ENCODE measurements around the gene FMN1. TPM values are rescaled to one million over a fixed set of nuclear protein-coding genes. Genes with fewer than 3 reads are reported as not detected.

FMN1 gene
- total RNA-seq, 2 experiments from 2014 or later, result not detected

DNA sequence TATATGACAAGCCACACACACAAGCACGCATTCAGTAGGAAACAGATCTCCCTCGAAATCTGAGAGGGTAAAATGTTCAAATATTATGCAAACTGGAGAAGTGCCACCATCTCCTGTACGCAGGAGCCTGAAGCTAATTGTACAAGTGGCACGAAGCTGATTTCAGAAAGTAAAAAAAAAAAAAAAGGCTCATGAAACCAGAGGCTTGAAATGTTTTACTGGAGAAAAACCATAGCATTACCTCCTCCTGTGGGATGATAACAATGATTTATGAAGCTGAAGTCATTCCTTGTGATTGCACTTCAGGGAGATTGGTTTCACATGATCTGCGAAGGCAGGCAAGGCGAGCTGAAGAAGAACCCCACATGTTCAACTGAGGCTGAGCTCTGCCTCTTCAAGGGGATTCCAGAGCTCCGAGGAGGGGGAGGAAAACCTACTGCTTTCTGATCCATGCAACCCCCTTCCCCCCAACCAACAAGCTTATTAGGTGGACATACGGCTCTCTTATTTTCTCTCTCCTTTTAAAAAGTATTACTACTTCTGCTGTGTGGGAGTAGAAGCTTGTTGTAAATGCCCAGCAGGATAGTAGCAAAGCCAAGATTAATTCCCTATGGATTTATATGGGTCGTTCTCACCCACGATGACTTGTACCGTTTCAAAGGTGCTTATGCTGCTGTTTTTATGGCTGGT, 375.6 kb downstream of the FMN1 start:
- CTCF ChIA-PET, result no interaction called here
- no peaks in the 10 kb centered on the region for H3K36me3 Mint-ChIP-seq
- ATAC-seq (no peak), DNase-seq (no peak)
- no peak overlapping the region for H3K27ac Mint-ChIP-seq
- H3K9me3 Mint-ChIP-seq (ENCODE audit: low read depth), result no peaks in the 10 kb centered on the region
- H3K4me3 Mint-ChIP-seq, result no peak overlapping the region
- H3K4me1 Mint-ChIP-seq, result no peaks in the 10 kb centered on the region
- H3K27me3 Mint-ChIP-seq, result peaks cover 18% of the 10 kb centered on the region

DNA sequence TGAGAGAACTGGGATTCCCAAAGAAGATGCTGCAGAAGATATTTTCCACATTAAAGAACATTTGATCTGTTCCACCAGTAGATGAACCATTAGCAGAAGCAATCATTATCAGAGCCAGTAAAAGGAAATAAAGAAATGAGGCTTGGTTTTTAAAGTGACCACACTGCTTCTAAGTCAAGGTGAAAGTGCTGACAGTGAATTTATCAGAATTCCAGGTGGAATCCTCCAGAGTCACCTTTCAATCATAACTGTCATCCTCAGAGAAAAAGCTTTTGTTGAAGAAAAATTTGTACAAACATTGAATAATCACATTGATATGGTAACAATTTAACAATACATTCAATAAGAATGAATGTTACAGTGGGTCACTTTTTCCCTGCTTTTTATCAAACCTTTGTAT, 376.9 kb downstream of the FMN1 start:
- H3K4me3 Mint-ChIP-seq, result no peak overlapping the region
- H3K9me3 Mint-ChIP-seq (ENCODE audit: low read depth), result no peaks in the 10 kb centered on the region
- CTCF ChIA-PET, result no interaction called here
- no peak for DNase-seq
- no peaks in the 10 kb centered on the region for H3K4me1 Mint-ChIP-seq
- peaks cover 18% of the 10 kb centered on the region for H3K27me3 Mint-ChIP-seq
- H3K27ac Mint-ChIP-seq, result no peak overlapping the region
- no peaks in the 10 kb centered on the region for H3K36me3 Mint-ChIP-seq
- ATAC-seq, result no peak

DNA sequence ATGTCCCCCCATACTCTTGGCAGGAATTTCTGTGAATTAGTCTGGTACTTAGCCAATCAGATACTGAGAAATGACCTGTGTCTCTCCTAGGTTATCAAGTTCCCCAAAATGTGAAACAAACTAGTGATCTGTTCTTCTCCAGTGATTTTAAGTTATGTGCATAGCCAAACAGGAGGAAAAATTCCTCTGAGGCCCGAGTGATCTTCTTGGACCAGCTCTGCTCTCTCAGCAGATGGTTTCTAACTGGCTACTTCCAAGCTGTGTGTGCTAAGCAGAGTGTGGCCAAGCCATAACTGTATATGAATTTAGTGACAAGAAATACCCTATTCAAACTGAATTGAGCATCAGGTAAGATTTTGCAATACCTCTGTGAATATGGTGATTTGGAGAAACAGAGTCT, 387.2 kb downstream of the FMN1 start:
- DNase-seq (no peak), ATAC-seq (no peak)
- no peaks in the 10 kb centered on the region for H3K9me3 Mint-ChIP-seq (ENCODE audit: low read depth)
- H3K4me1 Mint-ChIP-seq, result peaks cover 3% of the 10 kb centered on the region
- H3K36me3 Mint-ChIP-seq, result no peaks in the 10 kb centered on the region
- CTCF ChIA-PET, result no interaction called here
- no peak overlapping the region for H3K27ac Mint-ChIP-seq
- no peak overlapping the region for H3K4me3 Mint-ChIP-seq
- H3K27me3 Mint-ChIP-seq, result peaks cover 11% of the 10 kb centered on the region

DNA sequence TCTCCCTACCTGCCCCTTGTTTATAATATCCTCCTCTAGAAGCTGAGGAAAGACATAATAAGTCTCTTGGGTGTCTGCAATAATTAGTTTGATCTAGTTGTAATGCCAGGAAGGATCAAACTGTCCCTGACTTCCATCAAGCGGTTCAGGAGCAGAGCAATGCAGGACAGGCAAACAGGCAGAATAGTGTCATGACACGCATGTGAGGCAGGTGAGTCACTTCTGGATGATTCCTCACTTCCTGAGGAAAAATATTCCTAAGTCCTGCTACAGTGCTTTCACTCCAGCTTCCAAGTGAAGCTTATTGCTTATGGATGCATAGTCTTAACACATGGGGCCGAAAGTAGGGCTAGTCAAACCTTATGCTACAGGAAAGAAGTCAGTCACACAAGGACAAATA, 390.9 kb downstream of the FMN1 start:
- Mint-ChIP-seq H3K4me1 (peaks cover 7% of the 10 kb centered on the region), H3K27ac (no peak overlapping the region), H3K9me3 (ENCODE audit: low read depth) (no peaks in the 10 kb centered on the region), H3K27me3 (peaks cover 21% of the 10 kb centered on the region), H3K4me3 (no peak overlapping the region), H3K36me3 (no peaks in the 10 kb centered on the region)
- CTCF ChIA-PET, result no interaction called here
- ATAC-seq (no peak), DNase-seq (no peak)

DNA sequence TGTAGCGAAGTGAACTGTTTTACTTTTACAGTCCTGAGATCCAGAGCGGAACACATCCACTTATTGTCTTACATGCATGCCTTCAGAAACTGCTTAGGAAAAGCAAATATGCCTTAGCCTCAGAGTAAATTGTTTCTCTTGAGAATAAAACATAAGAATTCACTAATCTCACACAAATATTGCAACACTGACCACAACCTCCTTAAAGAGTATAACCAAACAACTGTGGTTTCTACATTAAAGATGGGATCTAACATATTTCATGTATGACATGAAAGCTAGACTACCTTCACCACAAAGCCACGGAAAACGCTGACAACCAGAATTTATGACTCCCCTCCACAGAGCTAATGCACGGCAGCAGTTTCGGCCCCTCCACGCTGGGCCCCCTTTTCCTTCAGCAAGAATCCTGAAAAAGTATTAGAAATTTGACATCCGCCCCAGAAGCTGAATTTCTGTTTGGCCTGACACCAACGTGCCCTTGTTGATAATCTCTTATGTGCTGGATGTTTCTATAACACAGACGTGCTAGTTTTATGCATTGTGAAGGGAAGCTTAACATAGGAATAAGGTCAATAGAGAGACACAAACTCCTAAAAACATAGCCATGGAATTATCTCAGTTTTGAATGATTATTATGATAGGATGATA, 392.1 kb downstream of the FMN1 start:
- ATAC-seq (no peak), DNase-seq (no peak)
- Mint-ChIP-seq H3K27me3 (peaks cover 21% of the 10 kb centered on the region), H3K27ac (no peak overlapping the region), H3K4me3 (no peak overlapping the region), H3K4me1 (peaks cover 7% of the 10 kb centered on the region), H3K9me3 (ENCODE audit: low read depth) (no peaks in the 10 kb centered on the region), H3K36me3 (no peaks in the 10 kb centered on the region)
- CTCF ChIA-PET, result no interaction called here

DNA sequence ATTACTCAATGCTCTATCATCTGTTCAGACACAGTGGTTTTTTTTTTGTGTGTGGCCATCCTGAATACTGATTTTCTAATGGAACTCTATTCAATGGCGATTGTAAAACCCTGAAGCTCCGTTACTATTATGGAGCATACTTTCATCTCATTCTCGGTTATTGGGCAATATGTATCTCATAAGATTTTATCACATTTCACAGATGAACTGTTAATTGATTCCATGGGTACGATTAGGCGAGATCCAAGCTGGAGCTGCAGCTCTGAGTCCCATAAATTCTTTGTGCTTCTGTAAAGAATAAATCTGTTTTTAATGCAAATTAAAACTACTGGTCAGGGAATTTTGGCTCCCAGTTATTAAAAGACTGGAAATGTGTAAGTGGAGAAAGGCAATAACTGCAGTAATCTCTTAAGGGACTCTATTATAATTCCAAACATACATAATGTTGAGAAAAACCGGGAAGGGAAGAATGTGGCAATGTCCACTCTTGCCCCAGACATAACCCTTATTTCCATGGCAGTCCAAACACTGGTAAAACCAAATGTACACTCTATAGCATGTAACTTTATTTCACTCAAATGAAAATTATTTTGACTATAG, 394.5 kb downstream of the FMN1 start:
- H3K36me3 Mint-ChIP-seq, result no peaks in the 10 kb centered on the region
- H3K4me1 Mint-ChIP-seq, result peaks cover 7% of the 10 kb centered on the region
- peaks cover 21% of the 10 kb centered on the region for H3K27me3 Mint-ChIP-seq
- H3K27ac Mint-ChIP-seq, result no peak overlapping the region
- CTCF ChIA-PET, result no interaction called here
- no peak overlapping the region for H3K4me3 Mint-ChIP-seq
- DNase-seq (no peak), ATAC-seq (no peak)
- no peaks in the 10 kb centered on the region for H3K9me3 Mint-ChIP-seq (ENCODE audit: low read depth)

DNA sequence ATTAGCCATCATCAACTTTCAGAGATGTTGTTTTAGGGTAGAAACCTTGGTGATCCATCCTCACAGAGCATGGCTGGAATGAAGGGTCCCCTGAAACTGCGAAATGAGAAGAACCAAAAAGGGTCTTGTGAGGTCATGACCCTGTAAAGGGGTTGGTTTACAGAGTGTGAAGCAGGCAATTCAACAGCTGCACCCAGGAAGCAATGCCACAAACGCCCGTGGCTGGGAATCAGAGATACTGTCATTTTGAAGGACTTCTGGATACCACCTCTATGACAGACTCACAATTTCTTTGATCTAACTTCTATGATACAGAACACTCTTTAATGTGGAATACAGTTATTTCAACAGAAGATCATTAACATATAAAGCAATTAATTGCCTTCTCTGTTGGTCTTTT, 397.7 kb downstream of the FMN1 start:
- no peak for ATAC-seq
- Mint-ChIP-seq H3K4me3 (no peak overlapping the region), H3K36me3 (no peaks in the 10 kb centered on the region), H3K4me1 (no peaks in the 10 kb centered on the region), H3K9me3 (ENCODE audit: low read depth) (no peaks in the 10 kb centered on the region), H3K27me3 (peaks cover 20% of the 10 kb centered on the region), H3K27ac (no peak overlapping the region)
- no peak for DNase-seq
- CTCF ChIA-PET, result no interaction called here

DNA sequence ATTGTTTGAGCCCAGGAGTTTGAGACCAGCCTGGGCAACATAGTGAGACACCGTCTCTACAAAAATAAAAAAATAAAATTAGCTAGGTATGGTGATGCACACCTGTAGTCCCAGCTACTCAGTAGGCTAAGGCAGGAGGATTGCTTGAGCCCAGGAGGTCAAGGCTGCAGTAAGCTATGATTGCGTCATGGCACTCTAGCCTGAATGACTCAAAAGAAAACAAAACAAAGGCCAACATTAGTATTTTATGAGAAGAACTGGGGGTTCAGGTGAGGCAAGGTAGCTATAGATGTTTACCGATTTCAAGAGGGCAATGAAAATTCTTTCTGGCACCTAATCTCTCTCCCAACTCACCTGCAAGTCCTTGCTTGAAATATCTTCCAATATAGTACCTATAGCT, 399.5 kb downstream of the FMN1 start:
- H3K27ac Mint-ChIP-seq, result no peak overlapping the region
- H3K36me3 Mint-ChIP-seq, result no peaks in the 10 kb centered on the region
- ATAC-seq (no peak), DNase-seq (no peak)
- peaks cover 17% of the 10 kb centered on the region for H3K27me3 Mint-ChIP-seq
- CTCF ChIA-PET, result no interaction called here
- H3K4me1 Mint-ChIP-seq, result no peaks in the 10 kb centered on the region
- H3K4me3 Mint-ChIP-seq, result no peak overlapping the region
- H3K9me3 Mint-ChIP-seq (ENCODE audit: low read depth), result no peaks in the 10 kb centered on the region

DNA sequence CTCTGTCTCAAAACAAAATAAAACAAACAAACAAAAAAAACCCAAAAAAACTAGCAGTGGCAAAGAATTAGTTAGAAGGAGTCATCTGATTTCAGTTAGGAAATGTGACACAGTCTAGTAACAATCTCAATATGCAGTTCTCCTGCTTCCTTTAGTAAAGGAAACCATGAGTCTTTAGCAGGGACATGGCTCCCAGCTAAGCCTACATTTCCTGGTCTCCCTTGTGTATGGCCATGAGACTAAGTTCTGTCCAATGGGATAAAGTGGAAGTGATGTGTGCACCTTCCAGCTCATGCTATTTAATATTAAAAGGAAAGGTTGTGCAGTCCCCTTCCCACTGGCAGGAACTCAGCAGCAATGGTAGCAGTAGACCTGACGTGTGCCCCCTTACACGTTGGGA, 402.1 kb downstream of the FMN1 start:
- no peaks in the 10 kb centered on the region for H3K4me1 Mint-ChIP-seq
- H3K36me3 Mint-ChIP-seq, result no peaks in the 10 kb centered on the region
- no peak overlapping the region for H3K27ac Mint-ChIP-seq
- no peaks in the 10 kb centered on the region for H3K9me3 Mint-ChIP-seq (ENCODE audit: low read depth)
- DNase-seq, result no peak
- H3K4me3 Mint-ChIP-seq, result no peak overlapping the region
- CTCF ChIA-PET, result no interaction called here
- H3K27me3 Mint-ChIP-seq, result peaks cover 11% of the 10 kb centered on the region
- ATAC-seq, result no peak

DNA sequence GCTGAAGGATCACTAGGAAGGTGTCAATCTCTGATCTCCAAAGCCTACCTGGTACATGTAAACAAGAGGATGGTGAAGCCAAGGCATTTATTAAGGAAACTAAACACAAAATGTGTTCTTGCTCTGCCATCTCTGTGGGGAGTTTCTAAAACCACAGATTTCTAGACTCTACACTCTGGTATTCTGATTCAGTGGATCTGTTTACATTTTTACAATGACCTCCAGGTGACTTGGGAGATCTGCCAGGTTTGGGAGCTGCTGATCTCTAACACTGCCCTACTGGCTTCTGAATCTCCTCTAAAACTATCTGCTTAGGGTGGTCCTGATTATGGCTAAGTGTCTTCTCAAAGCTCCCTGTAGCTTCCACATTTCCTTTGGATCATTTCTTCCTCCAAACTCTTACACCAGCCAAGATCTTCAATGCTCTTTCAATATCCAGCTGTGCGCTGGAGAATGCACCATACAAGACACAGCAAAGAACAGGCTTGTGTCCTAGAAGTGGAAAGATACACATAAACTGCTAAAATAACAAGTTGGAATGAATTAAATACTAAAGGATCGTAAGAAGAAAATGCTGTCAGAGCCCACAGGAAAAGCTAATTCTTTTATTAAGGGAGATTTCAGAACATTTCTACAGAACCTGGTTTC, 404.0 kb downstream of the FMN1 start:
- Mint-ChIP-seq H3K9me3 (ENCODE audit: low read depth) (no peaks in the 10 kb centered on the region), H3K4me1 (no peaks in the 10 kb centered on the region), H3K27ac (no peak overlapping the region), H3K36me3 (no peaks in the 10 kb centered on the region), H3K27me3 (peaks cover 9% of the 10 kb centered on the region), H3K4me3 (no peak overlapping the region)
- ATAC-seq (no peak), DNase-seq (no peak)
- CTCF ChIA-PET, result no interaction called here

DNA sequence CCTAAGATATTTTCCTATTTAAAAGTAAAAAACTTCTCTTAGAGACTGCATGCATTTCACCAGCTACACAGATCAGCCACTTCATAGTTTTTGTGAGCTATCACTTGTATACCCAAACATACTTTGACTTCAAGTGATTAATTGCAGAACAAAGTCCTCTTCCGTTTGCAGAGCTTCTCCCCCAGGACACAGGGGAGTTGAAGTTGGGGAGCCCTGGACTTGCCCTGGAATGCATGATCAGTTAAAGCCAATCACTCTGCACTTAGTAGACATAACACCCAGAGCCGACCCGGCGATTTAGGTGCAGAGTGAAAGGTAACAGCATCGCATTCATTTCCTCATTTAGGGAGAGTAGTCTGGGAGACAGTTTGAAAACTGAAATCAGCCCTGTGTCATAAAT, 406.6 kb downstream of the FMN1 start:
- no peak for ATAC-seq
- no peak overlapping the region for H3K27ac Mint-ChIP-seq
- no peaks in the 10 kb centered on the region for H3K9me3 Mint-ChIP-seq (ENCODE audit: low read depth)
- no peak for DNase-seq
- CTCF ChIA-PET, result no interaction called here
- H3K4me1 Mint-ChIP-seq, result no peaks in the 10 kb centered on the region
- H3K36me3 Mint-ChIP-seq, result no peaks in the 10 kb centered on the region
- peaks cover 5% of the 10 kb centered on the region for H3K27me3 Mint-ChIP-seq
- H3K4me3 Mint-ChIP-seq, result no peak overlapping the region

DNA sequence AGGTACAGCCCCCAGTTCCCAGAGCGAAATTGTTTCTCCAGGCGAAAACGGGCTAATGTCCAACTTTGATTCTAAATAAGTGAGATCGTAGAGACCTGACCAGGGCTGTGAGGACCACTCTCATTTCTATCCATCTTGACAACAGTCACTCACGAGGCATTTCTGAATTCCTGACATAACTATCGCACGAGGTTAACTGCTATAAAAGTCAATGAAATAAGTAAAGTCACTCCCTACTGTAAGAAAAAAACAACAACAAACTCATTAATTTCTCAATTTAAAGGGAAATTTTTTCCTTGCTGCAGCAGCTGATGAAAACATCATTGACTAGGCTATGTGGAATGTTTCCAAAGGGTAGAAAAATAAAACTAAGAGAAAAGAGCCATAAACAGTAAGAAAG, 407.6 kb downstream of the FMN1 start:
- Mint-ChIP-seq H3K9me3 (ENCODE audit: low read depth) (no peaks in the 10 kb centered on the region), H3K27me3 (peaks cover 3% of the 10 kb centered on the region), H3K4me3 (no peak overlapping the region), H3K4me1 (no peaks in the 10 kb centered on the region), H3K36me3 (no peaks in the 10 kb centered on the region), H3K27ac (no peak overlapping the region)
- no peak for ATAC-seq
- CTCF ChIA-PET, result no interaction called here
- no peak for DNase-seq

DNA sequence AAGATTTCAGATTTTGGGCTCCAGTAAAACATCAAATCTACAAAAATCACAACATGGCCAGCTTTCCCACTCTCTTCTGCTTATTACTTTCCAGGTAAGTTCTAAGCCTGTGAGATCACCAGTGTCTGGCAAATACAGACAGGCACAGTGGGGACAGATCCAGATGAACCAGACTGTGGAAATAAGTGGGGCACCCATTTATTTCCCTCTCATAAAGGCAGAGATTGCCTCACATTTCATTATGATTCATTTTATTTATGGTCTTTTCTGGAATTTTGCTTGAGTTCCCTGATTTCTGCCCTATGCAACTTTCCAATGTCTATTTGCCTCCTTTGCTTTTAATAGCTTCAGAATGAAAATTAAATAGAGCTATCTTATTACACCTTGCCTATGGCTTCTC, 409.9 kb downstream of the FMN1 start:
- Mint-ChIP-seq H3K9me3 (ENCODE audit: low read depth) (no peaks in the 10 kb centered on the region), H3K4me1 (no peaks in the 10 kb centered on the region), H3K27ac (no peak overlapping the region), H3K36me3 (no peaks in the 10 kb centered on the region), H3K4me3 (no peak overlapping the region), H3K27me3 (peaks cover 4% of the 10 kb centered on the region)
- ATAC-seq (no peak), DNase-seq (no peak)
- CTCF ChIA-PET, result no interaction called here

DNA sequence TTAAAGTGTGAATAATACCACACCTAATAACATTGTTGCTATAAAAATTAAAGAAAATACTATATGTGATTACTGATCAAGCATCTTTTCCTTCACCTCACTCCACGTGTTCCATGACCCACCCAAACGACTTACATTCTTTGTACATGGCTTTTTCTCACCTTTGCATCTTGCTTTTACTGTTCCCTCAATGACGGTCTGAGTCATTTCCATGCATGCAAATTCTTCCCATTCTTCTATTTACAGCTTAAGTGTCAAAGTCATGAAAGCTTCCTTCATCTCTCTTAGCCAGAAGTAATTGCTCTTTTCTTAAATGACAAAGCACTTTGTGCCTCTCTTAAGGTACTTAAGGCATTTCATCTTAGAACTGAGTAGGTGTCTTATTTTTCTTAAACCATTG, 412.7 kb downstream of the FMN1 start:
- no peaks in the 10 kb centered on the region for H3K4me1 Mint-ChIP-seq
- no peaks in the 10 kb centered on the region for H3K9me3 Mint-ChIP-seq (ENCODE audit: low read depth)
- no peak for DNase-seq
- no peaks in the 10 kb centered on the region for H3K36me3 Mint-ChIP-seq
- CTCF ChIA-PET, result no interaction called here
- H3K4me3 Mint-ChIP-seq, result no peak overlapping the region
- H3K27me3 Mint-ChIP-seq, result peaks cover 4% of the 10 kb centered on the region
- no peak overlapping the region for H3K27ac Mint-ChIP-seq
- ATAC-seq, result no peak

Measured in activated CD8-positive, alpha-beta memory T cell treated with anti-CD3 and anti-CD28 coated beads, Interleukin-2, amount 10 ng/mL, durations not matched to agents 7 days and 5 days (primary cell).